Astrocyte (in vitro differentiated cells and primary cell): ENCODE measurements around the gene POLG. TPM values are rescaled to one million over a fixed set of nuclear protein-coding genes. Genes with fewer than 3 reads are reported as not detected.

Experiments used
- DNase-seq: peaks from one replicate; pipeline ENCODE4 v3.0.0-alpha.2; 2010; ENCODE audit warnings: low read depth
- FAIRE-seq: peaks from 2 replicates; lab custom pipeline; 2011; peaks lifted over from hg19 to GRCh38; lab: Jason Lieb, UNC
- H2AFZ ChIP-seq: 2 replicates; pipeline ENCODE4 v1.6.0; 2012; ENCODE audit warnings: low read depth, low read length, inconsistent platforms
- H3K27ac ChIP-seq: 2 replicates; pipeline ENCODE4 v1.5.1; 2011; ENCODE audit warnings: low read depth, low read length, inconsistent platforms
- H3K27me3 ChIP-seq: 2 replicates; pipeline ENCODE4 v1.6.0; 2011; ENCODE audit warnings: low read length, inconsistent platforms; ENCODE audit not compliant: insufficient read depth
- H3K36me3 ChIP-seq: 2 replicates; pipeline ENCODE4 v1.5.1; 2011; ENCODE audit warnings: low read length, inconsistent platforms; ENCODE audit not compliant: insufficient read depth
- H3K4me1 ChIP-seq: 2 replicates; pipeline ENCODE4 v1.5.1; 2011; ENCODE audit warnings: low read length, inconsistent platforms; ENCODE audit not compliant: insufficient read depth
- H3K4me2 ChIP-seq: 2 replicates; pipeline ENCODE4 v1.6.0; 2012; ENCODE audit warnings: low read length, inconsistent platforms
- H3K4me3 ChIP-seq: 2 replicates; pipeline ENCODE4 v1.5.1; 2011; ENCODE audit warnings: low read depth, mild to moderate bottlenecking, low read length, inconsistent platforms; ENCODE audit not compliant: insufficient read depth
- H3K79me2 ChIP-seq: 2 replicates; pipeline ENCODE4 v1.6.0; 2012; ENCODE audit warnings: mild to moderate bottlenecking, low read length, inconsistent platforms; ENCODE audit not compliant: insufficient read depth
- H3K9ac ChIP-seq: 2 replicates; pipeline ENCODE4 v1.6.0; 2012; ENCODE audit warnings: mild to moderate bottlenecking, low read length, inconsistent platforms
- H3K9me3 ChIP-seq: 2 replicates; pipeline ENCODE4 v1.5.1; 2012; ENCODE audit warnings: low read depth, mild to moderate bottlenecking, low read length, inconsistent platforms; ENCODE audit not compliant: insufficient read depth
- H4K20me1 ChIP-seq: 2 replicates; pipeline ENCODE4 v1.6.0; 2012; ENCODE audit warnings: low read length, inconsistent platforms; ENCODE audit not compliant: insufficient read depth
- H3K27ac Mint-ChIP-seq: one replicate; pipeline ENCODE4 v1.8.0; 2021; ENCODE audit warnings: mild to moderate bottlenecking, mixed read lengths; ENCODE audit not compliant: unreplicated experiment
- H3K27me3 Mint-ChIP-seq: one replicate; pipeline ENCODE4 v1.8.0; 2021; ENCODE audit warnings: low read depth, mixed read lengths; ENCODE audit not compliant: unreplicated experiment
- H3K36me3 Mint-ChIP-seq: one replicate; pipeline ENCODE4 v1.8.0; 2021; ENCODE audit warnings: low read depth, mixed read lengths; ENCODE audit not compliant: unreplicated experiment
- H3K4me1 Mint-ChIP-seq: one replicate; pipeline ENCODE4 v1.8.0; 2021; ENCODE audit warnings: low read depth, mixed read lengths; ENCODE audit not compliant: unreplicated experiment
- H3K4me3 Mint-ChIP-seq: one replicate; pipeline ENCODE4 v1.8.0; 2021; ENCODE audit warnings: mild to moderate bottlenecking, moderate library complexity, mixed read lengths; ENCODE audit not compliant: unreplicated experiment
- H3K9me3 Mint-ChIP-seq: one replicate; pipeline ENCODE4 v1.8.0; 2021; ENCODE audit warnings: mild to moderate bottlenecking, mixed read lengths; ENCODE audit not compliant: unreplicated experiment
- CTCF ChIP-seq: IDR thresholded peaks from 2 replicates; pipeline ENCODE4 v1.5.1; 2011; ENCODE audit warnings: low read depth, mild to moderate bottlenecking, inconsistent platforms, low read length, moderate library complexity; ENCODE audit not compliant: insufficient read depth
- EZH2 ChIP-seq: IDR thresholded peaks from 2 replicates; pipeline ENCODE4 v1.6.1; 2012; ENCODE audit warnings: mild to moderate bottlenecking, low read length, inconsistent platforms; ENCODE audit not compliant: insufficient read depth
- total RNA-seq: library from RNA; stranded (reverse); gene quantifications from 2 replicates; pipeline ENCODE4 v1.2.1, GENCODE V29; 2021

Gene POLG
- total RNA-seq, 1 donor from 2014 or later: 54.4 TPM

GRCh38 chr15:89329329-89330084 is 5.1 kb downstream of the POLG start:
- Histone ChIP-seq H2AFZ (no peak overlapping the region), H4K20me1 (peaks cover 94% of the 10 kb centered on the region), H3K79me2 (peaks cover 83% of the 10 kb centered on the region), H3K9me3 (no peaks in the 10 kb centered on the region), H3K4me2 (no peak overlapping the region), H3K27ac (no peak overlapping the region), H3K9ac (no peak overlapping the region), H3K36me3 (peaks cover 65% of the 10 kb centered on the region), H3K4me1 (peaks cover 24% of the 10 kb centered on the region), H3K4me3 (no peak overlapping the region), H3K27me3 (no peaks in the 10 kb centered on the region)
- no peak overlapping the region for H3K4me3 Mint-ChIP-seq
- peaks cover 23% of the 10 kb centered on the region for H3K4me1 Mint-ChIP-seq
- no peaks in the 10 kb centered on the region for H3K9me3 Mint-ChIP-seq
- no peaks in the 10 kb centered on the region for H3K27me3 Mint-ChIP-seq
- TF ChIP-seq CTCF (no peak), EZH2 (no peak)
- peaks cover 22% of the 10 kb centered on the region for H3K36me3 Mint-ChIP-seq
- H3K27ac Mint-ChIP-seq: no peak overlapping the region
- FAIRE-seq: no peak
- DNase-seq: no peak

GRCh38 chr15:89328398-89329254 is 6.0 kb downstream of the POLG start:
- Histone ChIP-seq H3K4me1 (peaks cover 24% of the 10 kb centered on the region), H3K9me3 (no peaks in the 10 kb centered on the region), H2AFZ (no peak overlapping the region), H3K4me2 (no peak overlapping the region), H3K36me3 (peaks cover 73% of the 10 kb centered on the region), H3K27ac (no peak overlapping the region), H3K9ac (no peak overlapping the region), H3K79me2 (peaks cover 85% of the 10 kb centered on the region), H3K27me3 (no peaks in the 10 kb centered on the region), H4K20me1 (peaks cover 98% of the 10 kb centered on the region), H3K4me3 (no peak overlapping the region)
- no peak for FAIRE-seq
- no peak for DNase-seq
- Mint-ChIP-seq H3K36me3 (peaks cover 28% of the 10 kb centered on the region), H3K4me3 (no peak overlapping the region), H3K4me1 (peaks cover 23% of the 10 kb centered on the region), H3K27me3 (no peaks in the 10 kb centered on the region), H3K27ac (no peak overlapping the region), H3K9me3 (no peaks in the 10 kb centered on the region)
- no peak for TF ChIP-seq EZH2
- TF ChIP-seq CTCF: no peak
